K562 (cell line): ENCODE results near the gene MSX1. TPM values are rescaled to one million over a fixed set of nuclear protein-coding genes. Genes with fewer than 3 reads are reported as not detected.

Source experiments
- ATAC-seq: fragments of 200-7000 bp; cut with Tn5 transposase; 3 replicates; pipeline ENCODE4 v1.9.1; 2020; ENCODE audit warnings: moderate library complexity
- BruUV-seq: library from RNA; stranded (reverse); fragments of 400-500 nt; replicated peaks from 2 replicates; lab custom pipeline; 2021; lab: Mats Ljungman, UMichigan
- CTCF ChIA-PET: fragments of 300-600 bp; formaldehyde crosslinking; extraction: SDS; loops from one replicate; lab custom pipeline; 2021; ENCODE audit warnings: low intra/inter-chr PET ratio; lab: Yijun Ruan, JAX
- POLR2A ChIA-PET: fragments of 300-600, 350-650 bp; sonication (Branson Sonifier 250); formaldehyde crosslinking; extraction: SDS; loops from one replicate; lab custom pipeline; 2021; ENCODE audit warnings: antibody characterized with exemption, inconsistent platforms; lab: Yijun Ruan, JAX
- DNase-seq, 4 experiments: peaks; one replicate each; pipeline versions ENCODE4 v3.0.0 to v3.0.0-alpha.2; 2011 to 2018; ENCODE audit warnings: low spot score in 3 of 4, mixed read lengths in 3 of 4; ENCODE audit errors: extremely low read depth in 1 of 4
- FAIRE-seq: peaks from 2 replicates; lab custom pipeline; 2011; peaks lifted over from hg19 to GRCh38; lab: Jason Lieb, UNC
- H2AFZ ChIP-seq: 2 replicates; pipeline ENCODE4 v1.6.0; 2011; ENCODE audit warnings: low read depth, low read length, control low read depth, inconsistent platforms
- H3K27ac ChIP-seq: fragments of 200-600 bp; 3 replicates; pipeline ENCODE4 v1.8.0; 2011; ENCODE audit warnings: low read depth, mild to moderate bottlenecking, control low read depth, inconsistent platforms, low read length, moderate library complexity, mixed read lengths; ENCODE audit errors: extremely low read depth
- H3K27me3 ChIP-seq, 2 experiments: fragments of 300-600 bp in 1 of 2; 2 replicates in 1 of 2; 3 replicates in 1 of 2; pipeline versions ENCODE4 v1.6.0 to v1.8.0; 2011; ENCODE audit warnings: inconsistent platforms in 2 of 2, low read length in 2 of 2, mild to moderate bottlenecking in 1 of 2, mixed read lengths in 1 of 2, moderate library complexity in 1 of 2; ENCODE audit not compliant: control insufficient read depth in 2 of 2, insufficient read depth in 2 of 2
- H3K36me3 ChIP-seq: fragments of 300-600 bp; 3 replicates; pipeline ENCODE4 v1.8.0; 2011; ENCODE audit warnings: mild to moderate bottlenecking, low read length, inconsistent platforms; ENCODE audit not compliant: control insufficient read depth, insufficient read depth
- H3K4me1 ChIP-seq, 2 experiments: fragments of 200-600 bp in 1 of 2; replicated peaks in 1 of 2; 2 replicates in 1 of 2; 3 replicates in 1 of 2; pipeline versions ENCODE4 v1.5.1 to v1.8.0; 2011; ENCODE audit warnings: inconsistent platforms in 2 of 2, low read length in 2 of 2, mild to moderate bottlenecking in 1 of 2, mixed read lengths in 1 of 2, moderate library complexity in 1 of 2; ENCODE audit not compliant: control insufficient read depth in 2 of 2, insufficient read depth in 2 of 2
- H3K4me2 ChIP-seq: 2 replicates; pipeline ENCODE4 v1.6.1; 2011; ENCODE audit warnings: low read length, control low read depth, inconsistent platforms, mixed read lengths; ENCODE audit not compliant: insufficient read depth
- H3K4me3 ChIP-seq: fragments of 200-600 bp; sonication (generic), shearing (Covaris generic); 2 replicates; pipeline ENCODE4 v1.5.1; 2016; ENCODE audit warnings: control low read depth, inconsistent platforms
- H3K79me2 ChIP-seq: fragments of 200-600 bp; 3 replicates; pipeline ENCODE4 v1.8.0; 2011; ENCODE audit warnings: low read length, inconsistent platforms; ENCODE audit not compliant: control insufficient read depth, insufficient read depth
- H3K9ac ChIP-seq, 2 experiments: 2 replicates each; pipeline versions ENCODE4 v1.6.0 to v1.6.1; 2011; ENCODE audit warnings: low read depth in 2 of 2, low read length in 2 of 2, control low read depth in 1 of 2, inconsistent platforms in 1 of 2, mild to moderate bottlenecking in 1 of 2, mixed read lengths in 1 of 2; ENCODE audit not compliant: insufficient read depth in 1 of 2
- H3K9me1 ChIP-seq: one replicate; pipeline ENCODE4 v1.6.0; 2011; ENCODE audit warnings: inconsistent platforms, mild to moderate bottlenecking, low read length, moderate library complexity; ENCODE audit not compliant: control insufficient read depth, insufficient read depth
- H3K9me3 ChIP-seq: replicated peaks from 2 replicates; pipeline ENCODE4 v1.5.1; 2011; ENCODE audit warnings: low read depth, low read length, inconsistent platforms; ENCODE audit not compliant: control insufficient read depth, insufficient read depth
- H4K20me1 ChIP-seq: replicated peaks from 2 replicates; pipeline ENCODE4 v1.6.1; 2011; ENCODE audit warnings: low read length, inconsistent platforms, mixed read lengths; ENCODE audit not compliant: control insufficient read depth, insufficient read depth
- CHCHD3 ChIP-seq: fragments of 250-450 bp; sonication (Bioruptor Pico); IDR thresholded peaks from 2 replicates; pipeline ENCODE4 v2.1.2; 2022; ENCODE audit warnings: mild to moderate bottlenecking
- DMBX1 ChIP-seq: fragments of 250-450 bp; sonication (Bioruptor Pico); IDR thresholded peaks from 2 replicates; pipeline ENCODE4 v1.8.0; 2022; ENCODE audit warnings: inconsistent platforms, mild to moderate bottlenecking, moderate library complexity, borderline replicate concordance
- SAP30 ChIP-seq: fragments of 200-600 bp; sonication (generic); IDR thresholded peaks from 2 replicates; pipeline ENCODE4 v1.6.1; 2012; ENCODE audit warnings: borderline replicate concordance, low read depth, mild to moderate bottlenecking, moderate library complexity, low read length, control low read depth, inconsistent platforms; ENCODE audit not compliant: insufficient read depth, poor library complexity, severe bottlenecking
- TCFL5 ChIP-seq: fragments of 250-450 bp; sonication (Bioruptor Pico); conservative IDR thresholded peaks from 2 replicates; pipeline ENCODE4 v1.6.1; 2021; ENCODE audit warnings: mild to moderate bottlenecking, moderate library complexity, matching md5 sums
- ZNF23 ChIP-seq: fragments of 250-450 bp; sonication (Bioruptor Pico); IDR thresholded peaks from 2 replicates; pipeline ENCODE4 v1.4.0; 2020; ENCODE audit warnings: mild to moderate bottlenecking
- ZNF41 ChIP-seq: fragments of 250-450 bp; sonication (Bioruptor Pico); conservative IDR thresholded peaks from 2 replicates; pipeline ENCODE4 v1.4.0; 2020; ENCODE audit warnings: mild to moderate bottlenecking
- ZNF551 ChIP-seq: fragments of 250-450 bp; sonication (Bioruptor Pico); IDR thresholded peaks from 2 replicates; pipeline ENCODE4 v1.5.0; 2021; ENCODE audit warnings: mild to moderate bottlenecking, moderate library complexity
- ZNF57 ChIP-seq: fragments of 450-650 bp; formaldehyde crosslinking; IDR thresholded peaks from 2 replicates; pipeline ENCODE4 v1.4.0; 2020; ENCODE audit warnings: mild to moderate bottlenecking, moderate library complexity
- ZNF696 ChIP-seq: fragments of 250-450 bp; sonication (Bioruptor Pico); conservative IDR thresholded peaks from 2 replicates; pipeline ENCODE4 v1.4.0; 2020; ENCODE audit warnings: mild to moderate bottlenecking, moderate library complexity
- ZNF707 ChIP-seq: fragments of 250-450 bp; sonication (Bioruptor Pico); conservative IDR thresholded peaks from 2 replicates; pipeline ENCODE4 v1.8.0; 2022; ENCODE audit warnings: inconsistent platforms, mild to moderate bottlenecking, moderate library complexity
- WGBS: fragments of 100-300 bp; shearing (Covaris generic); methylation state at CpG from one replicate; pipeline ENCODE4 v1.1.6; 2016; ENCODE audit warnings: low coverage, mixed read lengths; ENCODE audit not compliant: insufficient coverage; ENCODE audit errors: missing lambda C conversion rate; 5-methylcytosine and 5-hydroxymethylcytosine counted together
- in situ Hi-C: fragments of 300-500 bp; cut with MboI; formaldehyde crosslinking; loops from 4 replicates; pipeline ENCODE4 v1.15.0; 2018; ENCODE audit warnings: inconsistent platforms, mixed read lengths
- intact Hi-C: fragments of 100-400 bp; cut with micrococcal nuclease; formaldehyde crosslinking; loops from 2 replicates; pipeline ENCODE4 v1.14.2; 2022
- polyA plus RNA-seq, 8 experiments: library from polyadenylated mRNA; depleted of rRNA in 4 of 8; stranded (reverse) in 5 of 8; unstranded in 3 of 8; fragments of >200 nt; fragmentation: Nextera tagmentation in 2 of 8; fragmentation: Illumina TruSeq in 1 of 8; extraction: Ambion mirVana in 2 of 8; extraction: Trizol in 1 of 8; gene quantifications; 2 replicates each; pipeline versions ENCODE4 v1.2.1 to v1.2.3, GENCODE V29; 2011 to 2014; ENCODE audit warnings: inconsistent platforms in 1 of 8, missing spikeins in 1 of 8
- total RNA-seq, 7 experiments: library from RNA; depleted of rRNA in 6 of 7; stranded (reverse); fragments of >200 nt in 6 of 7; fragmentation: Illumina TruSeq in 2 of 7; extraction: Trizol in 2 of 7; gene quantifications; 2 replicates each; pipeline versions ENCODE4 v1.2.1 to v1.2.3, GENCODE V29; 2011 to 2021; ENCODE audit warnings: low replicate concordance in 1 of 7
- TF ChIP-seq, protein P1 (sequence below): IDR thresholded peaks from 3 replicates; pipeline ENCODE4 v1.6.1; 2011; ENCODE audit warnings: borderline replicate concordance, mild to moderate bottlenecking; ENCODE audit not compliant: insufficient read length, insufficient read depth
- TF ChIP-seq, protein P2 (sequence below): IDR thresholded peaks from 2 replicates; pipeline ENCODE4 v1.6.1; 2014; ENCODE audit warnings: antibody characterized with exemption

The MSX1 gene
- total and polyA plus RNA-seq, 9 of the 15 experiments (the other 6 are each of a cell fraction or from before 2014, with no cell fraction given): 1.3 to 6.3 (median 2.3) TPM

DNA sequence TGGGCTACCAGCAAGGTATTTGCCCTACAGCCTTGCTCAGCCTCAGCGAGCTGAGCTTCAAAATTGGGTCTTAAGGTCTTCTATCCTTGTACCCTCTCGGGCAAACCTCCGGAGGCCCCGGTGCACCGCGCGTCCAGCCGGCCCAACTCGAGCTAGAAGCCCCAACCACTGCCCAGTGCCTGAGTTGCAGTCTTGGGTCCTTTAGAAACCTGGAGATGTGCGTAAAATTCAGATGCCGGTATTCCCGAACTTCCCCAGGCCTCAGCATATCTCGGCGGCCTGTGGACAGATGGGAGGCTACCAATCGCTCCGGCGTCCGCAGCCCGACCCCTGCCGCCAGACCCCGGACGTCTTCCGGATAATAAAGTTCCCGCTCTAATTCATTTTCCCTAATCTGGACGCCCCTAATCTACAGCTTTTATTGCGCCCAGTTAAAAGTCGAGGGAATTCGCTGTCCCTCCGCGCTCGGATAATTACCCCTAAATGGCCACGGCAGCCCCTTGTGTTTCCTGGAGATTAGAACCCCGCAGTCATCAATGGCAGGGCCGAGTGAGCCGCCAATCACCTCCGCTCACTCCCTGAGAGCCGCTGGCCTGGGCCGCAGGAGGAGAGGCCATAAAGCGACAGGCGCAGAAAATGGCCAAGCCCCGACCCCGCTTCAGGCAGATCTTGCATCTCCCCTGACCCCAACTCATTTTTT lies 1.5 kb upstream of the MSX1 start:
- H3K79me2 ChIP-seq: no peaks in the 10 kb centered on the region
- H3K27me3 ChIP-seq: peaks cover 34 to 47% of the 10 kb centered on the region in 2 experiments
- peaks cover 5% of the 10 kb centered on the region; the same call in 1 of the 2 replicates for H4K20me1 ChIP-seq
- CTCF ChIA-PET: no interaction called here
- no peak overlapping the region for H3K27ac ChIP-seq
- in situ Hi-C loops (no loop called here), intact Hi-C loops (no loop called here)
- H3K4me3 ChIP-seq: no peak overlapping the region
- H3K9me3 ChIP-seq: no peaks in the 10 kb centered on the region
- ATAC-seq: no peak
- no peak for FAIRE-seq
- WGBS: 67% methylated on average over 35 of the region's 42 CpGs
- no peak overlapping the region for H3K9ac ChIP-seq
- H3K4me1 ChIP-seq: peaks cover 7 to 37% of the 10 kb centered on the region in 2 experiments; a peak in 3 of 5 replicates
- BruUV-seq: no TSS peak
- H3K4me2 ChIP-seq: no peak overlapping the region
- no peak for DNase-seq
- POLR2A ChIA-PET: interaction anchor here (0.7 to 1.0 kb wide), 2 partner anchors 9 to 13 kb away, joined by 3 read pairs; no protein-coding TSS in a partner anchor
- no peaks in the 10 kb centered on the region; the same call in 2 of the 3 replicates for H3K36me3 ChIP-seq
- H2AFZ ChIP-seq: no peak overlapping the region
- H3K9me1 ChIP-seq: no peaks in the 10 kb centered on the region
- TF ChIP-seq, protein P1, sequence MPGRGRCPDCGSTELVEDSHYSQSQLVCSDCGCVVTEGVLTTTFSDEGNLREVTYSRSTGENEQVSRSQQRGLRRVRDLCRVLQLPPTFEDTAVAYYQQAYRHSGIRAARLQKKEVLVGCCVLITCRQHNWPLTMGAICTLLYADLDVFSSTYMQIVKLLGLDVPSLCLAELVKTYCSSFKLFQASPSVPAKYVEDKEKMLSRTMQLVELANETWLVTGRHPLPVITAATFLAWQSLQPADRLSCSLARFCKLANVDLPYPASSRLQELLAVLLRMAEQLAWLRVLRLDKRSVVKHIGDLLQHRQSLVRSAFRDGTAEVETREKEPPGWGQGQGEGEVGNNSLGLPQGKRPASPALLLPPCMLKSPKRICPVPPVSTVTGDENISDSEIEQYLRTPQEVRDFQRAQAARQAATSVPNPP: no peak
- TF ChIP-seq SAP30: no peak
- TF ChIP-seq ZNF23 (CRISPR knock-in tag): no peak
- TF ChIP-seq ZNF696 (CRISPR knock-in tag): no peak
- TF ChIP-seq DMBX1 (CRISPR knock-in tag): no peak
- no peak for TF ChIP-seq ZNF551
- TF ChIP-seq, protein P2, sequence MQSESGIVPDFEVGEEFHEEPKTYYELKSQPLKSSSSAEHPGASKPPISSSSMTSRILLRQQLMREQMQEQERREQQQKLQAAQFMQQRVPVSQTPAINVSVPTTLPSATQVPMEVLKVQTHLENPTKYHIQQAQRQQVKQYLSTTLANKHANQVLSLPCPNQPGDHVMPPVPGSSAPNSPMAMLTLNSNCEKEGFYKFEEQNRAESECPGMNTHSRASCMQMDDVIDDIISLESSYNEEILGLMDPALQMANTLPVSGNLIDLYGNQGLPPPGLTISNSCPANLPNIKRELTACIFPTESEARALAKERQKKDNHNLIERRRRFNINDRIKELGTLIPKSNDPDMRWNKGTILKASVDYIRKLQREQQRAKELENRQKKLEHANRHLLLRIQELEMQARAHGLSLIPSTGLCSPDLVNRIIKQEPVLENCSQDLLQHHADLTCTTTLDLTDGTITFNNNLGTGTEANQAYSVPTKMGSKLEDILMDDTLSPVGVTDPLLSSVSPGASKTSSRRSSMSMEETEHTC: no peak
- no peak for TF ChIP-seq ZNF707 (CRISPR knock-in tag)
- TF ChIP-seq ZNF57 (CRISPR knock-in tag): no peak
- no peak for TF ChIP-seq ZNF41 (CRISPR knock-in tag)
- no peak for TF ChIP-seq CHCHD3 (CRISPR knock-in tag)
- TF ChIP-seq TCFL5: no peak
